Measurements from ENCODE around the gene H1-8. TPM values are rescaled to one million over a fixed set of nuclear protein-coding genes. Genes with fewer than 3 reads are reported as not detected.

H1-8 gene
- total RNA-seq, 1 experiment from 2014 or later, result not detected

- ChIA-PET CTCF (no interaction called here), POLR2A (ENCODE audit: unreplicated experiment) (no interaction called here)
- intact Hi-C loops (cut with micrococcal nuclease), result no loop called here
- no peaks in the 10 kb centered on the region for H3K4me1 ChIP-seq (ENCODE audit: insufficient read depth, low read length)
- no peaks in the 10 kb centered on the region for H3K36me3 ChIP-seq (ENCODE audit: low read depth, low read length)
- no peak for TF ChIP-seq EZH2 (IDR thresholded peaks at IDR 0.05; ENCODE audit: low read length, unreplicated experiment)
- no TSS peak for BruUV-seq (replicated peaks)
- H3K4me3 ChIP-seq (ENCODE audit: low read length), result no peak overlapping the region
- no peak overlapping the region for H2AFZ ChIP-seq (ENCODE audit: low read length)
- ATAC-seq (no peak), DNase-seq (no peak)
- H3K27me3 ChIP-seq (ENCODE audit: low read length), result no peaks in the 10 kb centered on the region
- no peak overlapping the region for H3K4me2 ChIP-seq (ENCODE audit: low read length)
- H3K9me3 ChIP-seq (ENCODE audit: low read length), result no peaks in the 10 kb centered on the region
- no peak overlapping the region for H3K9ac ChIP-seq (ENCODE audit: low read length)
- no peaks in the 10 kb centered on the region for H4K20me1 ChIP-seq (ENCODE audit: low read length)
- H3K9me2 ChIP-seq (replicated peaks; ENCODE audit: low read length), result no peaks in the 10 kb centered on the region
- no peaks in the 10 kb centered on the region for H3K79me2 ChIP-seq (ENCODE audit: low read length)
- no peaks in the 10 kb centered on the region for H3F3A ChIP-seq (ENCODE audit: low read length, unreplicated experiment)
- no peak overlapping the region for H3K27ac ChIP-seq (ENCODE audit: low read length)
Measured at GRCh38 chr3:129585949-129586657, 43.1 kb downstream of the H1-8 start.

GRCh38 chr3:129586746-129587430 lies 43.9 kb downstream of the H1-8 start:
- no peaks in the 10 kb centered on the region for H3K27me3 ChIP-seq (ENCODE audit: low read length)
- no peak overlapping the region for H3K9ac ChIP-seq (ENCODE audit: low read length)
- ChIA-PET CTCF (no interaction called here), POLR2A (ENCODE audit: unreplicated experiment) (no interaction called here)
- no peak overlapping the region for H3K4me2 ChIP-seq (ENCODE audit: low read length)
- no peak overlapping the region for H2AFZ ChIP-seq (ENCODE audit: low read length)
- H3K9me3 ChIP-seq (ENCODE audit: low read length), result no peaks in the 10 kb centered on the region
- BruUV-seq (replicated peaks), result no TSS peak
- ATAC-seq, result no peak
- no peak for TF ChIP-seq EZH2 (IDR thresholded peaks at IDR 0.05; ENCODE audit: low read length, unreplicated experiment)
- TF ChIP-seq EZH2phosphoT487 (IDR thresholded peaks at IDR 0.05; ENCODE audit: borderline replicate concordance, low read length), result no peak
- intact Hi-C loops (cut with micrococcal nuclease), result no loop called here
- H3K36me3 ChIP-seq (ENCODE audit: low read depth, low read length), result no peaks in the 10 kb centered on the region
- no peaks in the 10 kb centered on the region for H3K4me1 ChIP-seq (ENCODE audit: insufficient read depth, low read length)
- no peak overlapping the region for H3K27ac ChIP-seq (ENCODE audit: low read length)
- H3F3A ChIP-seq (ENCODE audit: low read length, unreplicated experiment), result no peaks in the 10 kb centered on the region
- H3K9me2 ChIP-seq (replicated peaks; ENCODE audit: low read length), result no peaks in the 10 kb centered on the region
- no peaks in the 10 kb centered on the region for H4K20me1 ChIP-seq (ENCODE audit: low read length)
- no peaks in the 10 kb centered on the region for H3K79me2 ChIP-seq (ENCODE audit: low read length)
- H3K4me3 ChIP-seq (ENCODE audit: low read length), result no peak overlapping the region
- DNase-seq, result no peak

- ATAC-seq, result no peak
- POLR2A ChIA-PET (ENCODE audit: unreplicated experiment), result no interaction called here
- TF ChIP-seq EZH2 (IDR thresholded peaks at IDR 0.05; ENCODE audit: low read length, unreplicated experiment) (no peak), CTCF (conservative IDR thresholded peaks at IDR 0.05; ENCODE audit: low read depth, low read length) (no peak), EZH2phosphoT487 (IDR thresholded peaks at IDR 0.05; ENCODE audit: borderline replicate concordance, low read length) (no peak)
- Histone ChIP-seq H2AFZ (ENCODE audit: low read length) (no peak overlapping the region), H3K36me3 (ENCODE audit: low read depth, low read length) (no peaks in the 10 kb centered on the region), H3K79me2 (ENCODE audit: low read length) (no peaks in the 10 kb centered on the region), H3K4me1 (ENCODE audit: insufficient read depth, low read length) (no peaks in the 10 kb centered on the region), H3K4me3 (ENCODE audit: low read length) (no peak overlapping the region), H3K9ac (ENCODE audit: low read length) (no peak overlapping the region), H3F3A (ENCODE audit: low read length, unreplicated experiment) (no peaks in the 10 kb centered on the region), H4K20me1 (ENCODE audit: low read length) (no peaks in the 10 kb centered on the region), H3K27me3 (ENCODE audit: low read length) (no peaks in the 10 kb centered on the region), H3K9me3 (ENCODE audit: low read length) (no peaks in the 10 kb centered on the region), H3K9me2 (replicated peaks; ENCODE audit: low read length) (no peaks in the 10 kb centered on the region), H3K4me2 (ENCODE audit: low read length) (no peak overlapping the region), H3K27ac (ENCODE audit: low read length) (no peak overlapping the region)
- no TSS peak for BruUV-seq (replicated peaks)
- CTCF ChIA-PET, result no interaction called here
- intact Hi-C loops (cut with micrococcal nuclease), result no loop called here
- no peak for DNase-seq
Measured at GRCh38 chr3:129587566-129588210, 44.7 kb downstream of the H1-8 start.

Measured in PC-3 (cell line).